ENCODE results near the gene CDH23.
"Not testable (repeated sequence)": the region's sequence is repeated elsewhere in the genome, so short reads cannot be mapped to it uniquely, and the experiment has no call there.

The CDH23 gene

GRCh38 chr10:71849461-71849908, 452.8 kb downstream of the CDH23 start:
- TF ChIP-seq EZH2phosphoT487 (IDR thresholded peaks at IDR 0.05; ENCODE audit: borderline replicate concordance) = no peak
- TF ChIP-seq, protein P1, sequence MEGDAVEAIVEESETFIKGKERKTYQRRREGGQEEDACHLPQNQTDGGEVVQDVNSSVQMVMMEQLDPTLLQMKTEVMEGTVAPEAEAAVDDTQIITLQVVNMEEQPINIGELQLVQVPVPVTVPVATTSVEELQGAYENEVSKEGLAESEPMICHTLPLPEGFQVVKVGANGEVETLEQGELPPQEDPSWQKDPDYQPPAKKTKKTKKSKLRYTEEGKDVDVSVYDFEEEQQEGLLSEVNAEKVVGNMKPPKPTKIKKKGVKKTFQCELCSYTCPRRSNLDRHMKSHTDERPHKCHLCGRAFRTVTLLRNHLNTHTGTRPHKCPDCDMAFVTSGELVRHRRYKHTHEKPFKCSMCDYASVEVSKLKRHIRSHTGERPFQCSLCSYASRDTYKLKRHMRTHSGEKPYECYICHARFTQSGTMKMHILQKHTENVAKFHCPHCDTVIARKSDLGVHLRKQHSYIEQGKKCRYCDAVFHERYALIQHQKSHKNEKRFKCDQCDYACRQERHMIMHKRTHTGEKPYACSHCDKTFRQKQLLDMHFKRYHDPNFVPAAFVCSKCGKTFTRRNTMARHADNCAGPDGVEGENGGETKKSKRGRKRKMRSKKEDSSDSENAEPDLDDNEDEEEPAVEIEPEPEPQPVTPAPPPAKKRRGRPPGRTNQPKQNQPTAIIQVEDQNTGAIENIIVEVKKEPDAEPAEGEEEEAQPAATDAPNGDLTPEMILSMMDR (conservative IDR thresholded peaks at IDR 0.05; ENCODE audit: low read length) = no peak
- H3K79me2 ChIP-seq (ENCODE audit: insufficient read depth, low read length) = peaks cover 53% of the 10 kb centered on the region
- peak overlapping the region; percentile 44 for H3K4me3 ChIP-seq (ENCODE audit: low read length, poor library complexity, severe bottlenecking)
- peaks cover 57% of the 10 kb centered on the region for H4K20me1 ChIP-seq (ENCODE audit: insufficient read depth, low read length, poor library complexity, severe bottlenecking)
- H3K27me3 ChIP-seq (ENCODE audit: insufficient read depth, low read length, poor library complexity, severe bottlenecking) = no peaks in the 10 kb centered on the region
- no peaks in the 10 kb centered on the region for H3K9me2 ChIP-seq (replicated peaks; ENCODE audit: low read depth, low read length)
- H3K4me1 ChIP-seq (ENCODE audit: insufficient read depth, low read length, poor library complexity, severe bottlenecking) = peaks cover 48% of the 10 kb centered on the region
- no peak overlapping the region for H3K9ac ChIP-seq (ENCODE audit: low read depth, low read length, poor library complexity, severe bottlenecking)
- H3K36me3 ChIP-seq (ENCODE audit: insufficient read depth, low read length) = no peaks in the 10 kb centered on the region
- H3K4me2 ChIP-seq (ENCODE audit: low read depth, low read length, poor library complexity, severe bottlenecking) = peak overlapping the region; percentile 81
- H3F3A ChIP-seq (ENCODE audit: low read depth) = no peaks in the 10 kb centered on the region
- H2AFZ ChIP-seq (ENCODE audit: low read length) = no peak overlapping the region
- no peaks in the 10 kb centered on the region for H3K9me3 ChIP-seq (ENCODE audit: insufficient read depth, low read depth, low read length)

- Histone ChIP-seq H3K36me3 (ENCODE audit: insufficient read depth, low read length) (no peaks in the 10 kb centered on the region), H3K9me2 (replicated peaks; ENCODE audit: low read depth, low read length) (no peaks in the 10 kb centered on the region), H3K4me2 (ENCODE audit: low read depth, low read length, poor library complexity, severe bottlenecking) (peak overlapping the region; percentile 81), H3K9me3 (ENCODE audit: insufficient read depth, low read depth, low read length) (no peaks in the 10 kb centered on the region), H3K79me2 (ENCODE audit: insufficient read depth, low read length) (peaks cover 52% of the 10 kb centered on the region), H3K4me1 (ENCODE audit: insufficient read depth, low read length, poor library complexity, severe bottlenecking) (peaks cover 41% of the 10 kb centered on the region), H3K27me3 (ENCODE audit: insufficient read depth, low read length, poor library complexity, severe bottlenecking) (no peaks in the 10 kb centered on the region), H3K4me3 (ENCODE audit: low read length, poor library complexity, severe bottlenecking) (peak overlapping the region; percentile 86), H3K9ac (ENCODE audit: low read depth, low read length, poor library complexity, severe bottlenecking) (peak overlapping the region; percentile 81), H4K20me1 (ENCODE audit: insufficient read depth, low read length, poor library complexity, severe bottlenecking) (peaks cover 50% of the 10 kb centered on the region), H3F3A (ENCODE audit: low read depth) (no peaks in the 10 kb centered on the region), H2AFZ (ENCODE audit: low read length) (no peak overlapping the region)
- TF ChIP-seq, protein P1 (conservative IDR thresholded peaks at IDR 0.05; ENCODE audit: low read length) = no peak
Measured at GRCh38 chr10:71850021-71850742, 453.5 kb downstream of the CDH23 start.

DNA sequence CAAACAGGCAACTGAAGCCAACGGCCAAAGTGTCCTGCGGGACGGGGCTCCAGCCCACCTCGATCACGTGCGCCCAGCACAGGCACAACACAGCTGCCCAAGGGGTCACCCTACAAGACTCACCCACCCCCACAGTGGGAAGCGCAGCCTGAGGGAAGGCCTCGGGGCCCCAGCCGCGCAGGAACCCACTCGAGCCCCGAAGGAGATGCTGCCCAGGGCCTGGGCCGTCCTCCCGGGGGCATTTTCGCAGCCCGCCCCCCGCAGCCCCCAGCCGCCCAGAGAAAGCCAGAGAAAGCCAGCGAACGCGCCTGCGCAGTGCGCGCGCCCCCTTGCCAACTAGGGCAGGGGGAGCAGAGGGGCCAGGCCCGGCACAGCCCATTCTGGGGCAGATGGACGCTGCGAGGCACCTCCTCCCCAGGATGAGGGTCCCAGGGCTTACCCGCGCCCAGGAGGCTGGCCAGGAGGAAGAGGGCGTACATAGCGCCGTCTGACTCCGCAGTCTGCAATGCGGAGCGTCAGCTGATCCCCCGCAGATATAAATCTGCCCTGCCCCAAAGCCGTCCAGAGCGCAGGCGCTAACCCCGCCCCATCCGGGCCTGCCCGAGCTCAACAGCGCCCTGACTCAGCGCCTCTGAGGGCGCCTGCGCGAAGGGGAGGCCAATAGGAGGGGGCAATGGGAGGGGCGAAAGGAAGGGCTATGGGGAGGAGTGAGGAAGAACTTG, 454.2 kb downstream of the CDH23 start, which contains the start of gene PSAP:
Gene PSAP (minus strand): TSS at position 509 of the 722 bp plus-strand sequence. CDS start 30 bp downstream, at position 479.
- H3K4me2 ChIP-seq (ENCODE audit: low read depth, low read length, poor library complexity, severe bottlenecking) = peak within 1 kb of the TSS; percentile 81
- H3K4me3 ChIP-seq (ENCODE audit: low read length, poor library complexity, severe bottlenecking) = peak within 1 kb of the TSS; percentile 86
- peaks cover 43% of the 10 kb centered on the region for H4K20me1 ChIP-seq (ENCODE audit: insufficient read depth, low read length, poor library complexity, severe bottlenecking)
- H3K9ac ChIP-seq (ENCODE audit: low read depth, low read length, poor library complexity, severe bottlenecking) = peak within 1 kb of the TSS; percentile 81
- peaks cover 44% of the 10 kb centered on the region for H3K79me2 ChIP-seq (ENCODE audit: insufficient read depth, low read length)
- H3K4me1 ChIP-seq (ENCODE audit: insufficient read depth, low read length, poor library complexity, severe bottlenecking) = peaks cover 39% of the 10 kb centered on the region
- H3K27me3 ChIP-seq (ENCODE audit: insufficient read depth, low read length, poor library complexity, severe bottlenecking) = no peaks in the 10 kb centered on the region
- TF ChIP-seq, protein P1 (conservative IDR thresholded peaks at IDR 0.05; ENCODE audit: low read length) = no peak
- no peak for TF ChIP-seq EZH2phosphoT487 (IDR thresholded peaks at IDR 0.05; ENCODE audit: borderline replicate concordance)
- H3F3A ChIP-seq (ENCODE audit: low read depth) = no peaks in the 10 kb centered on the region
- H3K36me3 ChIP-seq (ENCODE audit: insufficient read depth, low read length) = no peaks in the 10 kb centered on the region
- H3K9me2 ChIP-seq (replicated peaks; ENCODE audit: low read depth, low read length) = no peaks in the 10 kb centered on the region
- peak within 1 kb of the TSS; percentile 79 for H2AFZ ChIP-seq (ENCODE audit: low read length)
- no peaks in the 10 kb centered on the region for H3K9me3 ChIP-seq (ENCODE audit: insufficient read depth, low read depth, low read length)

GRCh38 chr10:71851465-71852095, 454.9 kb downstream of the CDH23 start:
- Histone ChIP-seq H3K4me1 (ENCODE audit: insufficient read depth, low read length, poor library complexity, severe bottlenecking) (peaks cover 39% of the 10 kb centered on the region), H3K4me3 (ENCODE audit: low read length, poor library complexity, severe bottlenecking) (peak overlapping the region; percentile 86), H3K4me2 (ENCODE audit: low read depth, low read length, poor library complexity, severe bottlenecking) (peak overlapping the region; percentile 37), H2AFZ (ENCODE audit: low read length) (peak overlapping the region; percentile 79), H4K20me1 (ENCODE audit: insufficient read depth, low read length, poor library complexity, severe bottlenecking) (peaks cover 39% of the 10 kb centered on the region), H3K79me2 (ENCODE audit: insufficient read depth, low read length) (peaks cover 43% of the 10 kb centered on the region)
- not testable (repeated sequence) for H3K9me2 ChIP-seq (replicated peaks; ENCODE audit: low read depth, low read length); H3K9ac ChIP-seq (ENCODE audit: low read depth, low read length, poor library complexity, severe bottlenecking); H3F3A ChIP-seq (ENCODE audit: low read depth); H3K36me3 ChIP-seq (ENCODE audit: insufficient read depth, low read length); H3K27me3 ChIP-seq (ENCODE audit: insufficient read depth, low read length, poor library complexity, severe bottlenecking); H3K9me3 ChIP-seq (ENCODE audit: insufficient read depth, low read depth, low read length)

Measured in Loucy (cell line).